Peyer's patch (tissue), 4 donors: ENCODE measurements around the gene AK9. TPM values are rescaled to one million over a fixed set of nuclear protein-coding genes. Genes with fewer than 3 reads are reported as not detected.

Source experiments
- DNase-seq, 3 donors: peaks; one replicate each; pipeline ENCODE4 v3.0.0-alpha.2; 2017 to 2019
- H3K27ac ChIP-seq, 4 donors: fragments of 200-600 bp; sonication (generic); one replicate each; pipeline ENCODE4 v1.5.1; 2016 to 2019
- H3K27me3 ChIP-seq, 2 donors: fragments of 200-600 bp; sonication (generic); one replicate each; pipeline ENCODE4 v1.5.1; 2019
- H3K36me3 ChIP-seq, 3 donors: fragments of 200-600 bp; sonication (generic); one replicate each; pipeline ENCODE4 v1.5.1; 2016 to 2019
- H3K4me1 ChIP-seq, 4 donors: fragments of 200-600 bp; sonication (generic); one replicate each; pipeline ENCODE4 v1.5.1; 2016 to 2019
- H3K4me3 ChIP-seq, 4 donors: fragments of 200-600 bp; sonication (generic); 1 replicate in 3 of 4; 2 replicates in 1 of 4; pipeline ENCODE4 v1.5.1; 2016 to 2019; ENCODE audit warnings: mild to moderate bottlenecking in 1 of 4
- H3K9me3 ChIP-seq, 4 donors: fragments of 200-600 bp; sonication (generic); one replicate each; pipeline ENCODE4 v1.5.1; 2016 to 2019; ENCODE audit warnings: mild to moderate bottlenecking in 1 of 4
- POLR2A ChIP-seq, 2 donors: fragments of 450-650 bp; IDR thresholded peaks; one replicate each; pipeline ENCODE4 v1.5.1; 2017; ENCODE audit warnings: antibody characterized with exemption in 2 of 2, mild to moderate bottlenecking in 2 of 2, moderate library complexity in 2 of 2
- total RNA-seq, 4 donors: library from RNA; depleted of rRNA; stranded (reverse); fragments of >200 nt; gene quantifications; one replicate each; pipeline ENCODE4 v1.1.0, GENCODE V29; 2016
- TF ChIP-seq, protein P1 (sequence below), 6 experiments: fragments of 450-650 bp in 4 of 6; fragments of 200-600 bp in 2 of 6; sonication (generic) in 1 of 6; IDR thresholded peaks; one replicate each; pipeline ENCODE4 v1.5.1; 2017 to 2019; ENCODE audit warnings: antibody characterized with exemption in 6 of 6, mild to moderate bottlenecking in 3 of 6, moderate library complexity in 1 of 6

AK9 gene
- total RNA-seq, 4 donors from 2014 or later: 7.9 to 66.0 (median 9.7) TPM

DNA sequence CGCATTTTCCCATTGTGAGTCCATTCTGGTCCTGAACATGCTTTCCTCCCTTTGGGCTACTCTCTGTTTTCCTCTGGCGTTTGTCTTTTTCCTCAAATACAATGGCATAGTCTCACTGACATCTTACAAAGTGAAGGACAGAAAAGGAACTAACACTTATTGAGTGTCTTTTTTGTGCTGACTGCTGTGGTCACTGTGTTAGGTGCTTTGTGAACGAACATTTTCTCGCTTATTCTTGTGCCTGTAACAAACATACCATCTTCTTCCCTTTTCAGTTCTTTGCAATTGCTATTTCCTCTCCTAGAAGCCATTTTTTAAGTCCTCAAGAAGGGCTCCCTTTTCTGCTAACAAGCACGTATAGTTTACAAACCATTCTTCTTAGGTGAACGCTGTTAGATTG is 15.5 kb upstream of the AK9 start:
- H3K27ac ChIP-seq: no peak overlapping the region
- no peaks in the 10 kb centered on the region for H3K27me3 ChIP-seq
- no peak for TF ChIP-seq POLR2A (IDR thresholded peaks at IDR 0.05)
- TF ChIP-seq, protein P1, sequence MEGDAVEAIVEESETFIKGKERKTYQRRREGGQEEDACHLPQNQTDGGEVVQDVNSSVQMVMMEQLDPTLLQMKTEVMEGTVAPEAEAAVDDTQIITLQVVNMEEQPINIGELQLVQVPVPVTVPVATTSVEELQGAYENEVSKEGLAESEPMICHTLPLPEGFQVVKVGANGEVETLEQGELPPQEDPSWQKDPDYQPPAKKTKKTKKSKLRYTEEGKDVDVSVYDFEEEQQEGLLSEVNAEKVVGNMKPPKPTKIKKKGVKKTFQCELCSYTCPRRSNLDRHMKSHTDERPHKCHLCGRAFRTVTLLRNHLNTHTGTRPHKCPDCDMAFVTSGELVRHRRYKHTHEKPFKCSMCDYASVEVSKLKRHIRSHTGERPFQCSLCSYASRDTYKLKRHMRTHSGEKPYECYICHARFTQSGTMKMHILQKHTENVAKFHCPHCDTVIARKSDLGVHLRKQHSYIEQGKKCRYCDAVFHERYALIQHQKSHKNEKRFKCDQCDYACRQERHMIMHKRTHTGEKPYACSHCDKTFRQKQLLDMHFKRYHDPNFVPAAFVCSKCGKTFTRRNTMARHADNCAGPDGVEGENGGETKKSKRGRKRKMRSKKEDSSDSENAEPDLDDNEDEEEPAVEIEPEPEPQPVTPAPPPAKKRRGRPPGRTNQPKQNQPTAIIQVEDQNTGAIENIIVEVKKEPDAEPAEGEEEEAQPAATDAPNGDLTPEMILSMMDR (IDR thresholded peaks at IDR 0.05): no peak
- H3K36me3 ChIP-seq: no peaks in the 10 kb centered on the region
- H3K9me3 ChIP-seq: no peaks in the 10 kb centered on the region
- DNase-seq: no peak
- H3K4me3 ChIP-seq: no peak overlapping the region
- no peaks in the 10 kb centered on the region for H3K4me1 ChIP-seq

DNA sequence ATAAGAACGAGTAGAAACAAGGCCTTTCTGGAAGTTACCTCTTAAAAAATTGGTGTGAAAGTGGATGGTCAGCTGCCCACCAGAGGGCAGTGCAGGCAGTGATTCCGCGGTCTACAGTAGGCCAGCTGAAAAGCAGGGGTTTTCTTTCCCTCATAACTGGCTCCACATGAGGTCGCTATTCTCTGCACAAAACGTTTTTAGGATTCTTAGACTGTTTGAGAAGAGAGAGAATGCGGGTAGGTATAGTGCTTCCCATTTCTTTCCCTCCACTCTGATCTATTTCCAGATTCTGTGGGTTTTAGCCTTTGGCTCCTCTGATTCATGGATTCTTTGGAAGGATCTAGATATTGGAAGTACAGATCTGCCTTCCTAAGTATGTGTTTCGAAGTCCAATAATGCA is 14.3 kb upstream of the AK9 start:
- Histone ChIP-seq H3K27me3 (no peaks in the 10 kb centered on the region), H3K4me3 (no peak overlapping the region), H3K36me3 (no peaks in the 10 kb centered on the region), H3K27ac (no peak overlapping the region), H3K4me1 (no peaks in the 10 kb centered on the region), H3K9me3 (no peaks in the 10 kb centered on the region)
- no peak for TF ChIP-seq POLR2A (IDR thresholded peaks at IDR 0.05)
- TF ChIP-seq, protein P1 (IDR thresholded peaks at IDR 0.05): peak; percentile 84 to 98 (median 94)
- DNase-seq: peak; percentile 77 to 92 (median 81)

DNA sequence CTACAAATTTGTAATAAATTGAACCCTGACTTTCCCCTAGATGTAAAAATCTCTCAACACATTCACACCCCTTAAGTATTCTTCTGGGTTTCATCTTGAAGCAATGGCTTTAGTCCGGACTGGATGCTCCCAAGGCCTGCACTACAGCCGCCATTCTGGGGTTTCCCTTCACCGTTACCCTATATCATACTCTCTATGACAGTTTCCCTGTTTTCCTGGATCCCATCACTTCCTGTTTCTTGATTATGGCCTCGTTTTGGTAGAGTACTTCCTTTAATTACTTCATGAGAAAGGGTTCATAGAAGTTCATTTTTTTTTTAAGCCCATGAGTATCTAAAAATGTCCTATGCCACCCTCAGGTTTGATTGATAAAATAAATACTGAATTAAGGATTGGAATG is 11.8 kb upstream of the AK9 start:
- no peaks in the 10 kb centered on the region for H3K4me1 ChIP-seq
- TF ChIP-seq, protein P1 (IDR thresholded peaks at IDR 0.05): no peak
- no peak for TF ChIP-seq POLR2A (IDR thresholded peaks at IDR 0.05)
- H3K9me3 ChIP-seq: no peaks in the 10 kb centered on the region
- no peak for DNase-seq
- H3K27me3 ChIP-seq: no peaks in the 10 kb centered on the region
- no peaks in the 10 kb centered on the region for H3K36me3 ChIP-seq
- no peak overlapping the region for H3K4me3 ChIP-seq
- no peak overlapping the region for H3K27ac ChIP-seq

DNA sequence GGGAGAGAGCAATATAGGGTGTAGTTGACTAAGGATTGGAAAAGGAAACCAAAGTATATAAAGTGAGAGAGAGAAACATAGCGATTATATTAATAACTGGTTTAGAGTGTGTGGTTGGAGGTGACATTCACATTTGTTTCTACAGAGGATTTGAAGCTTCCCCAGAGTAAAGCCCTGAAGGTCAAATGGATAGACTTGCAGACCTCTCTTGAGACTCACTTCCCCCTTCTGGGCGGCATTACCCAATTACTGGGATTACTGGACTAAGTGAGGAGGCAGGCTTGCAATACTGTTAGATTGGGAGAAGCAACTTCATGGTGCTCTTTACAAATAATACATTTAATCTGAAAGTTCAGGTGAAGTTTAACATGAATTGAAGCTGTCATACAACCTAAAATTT is 10.8 kb upstream of the AK9 start:
- Histone ChIP-seq H3K27ac (no peak overlapping the region), H3K9me3 (no peaks in the 10 kb centered on the region), H3K36me3 (no peaks in the 10 kb centered on the region), H3K4me1 (no peaks in the 10 kb centered on the region), H3K4me3 (no peak overlapping the region), H3K27me3 (no peaks in the 10 kb centered on the region)
- DNase-seq: no peak
- no peak for TF ChIP-seq POLR2A (IDR thresholded peaks at IDR 0.05)
- TF ChIP-seq, protein P1 (IDR thresholded peaks at IDR 0.05): no peak

DNA sequence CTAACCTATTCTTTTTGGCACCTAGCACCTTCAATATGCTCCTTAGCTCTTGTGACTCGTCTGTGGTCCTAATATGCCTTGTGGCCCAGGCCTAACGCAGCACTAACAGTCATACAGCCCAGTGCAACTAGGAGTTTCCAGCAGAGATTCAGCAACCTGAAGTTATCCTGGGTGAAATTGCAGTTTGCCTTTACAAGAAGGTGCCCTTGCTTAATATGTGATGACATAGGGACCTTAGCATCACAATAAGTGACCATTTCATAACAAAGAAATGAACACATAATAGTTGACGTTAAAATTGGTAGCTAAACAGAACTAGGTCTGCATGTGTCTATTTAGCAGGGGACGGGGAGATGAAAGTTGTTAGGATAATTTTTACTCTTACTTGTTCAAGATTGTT is 10.2 kb upstream of the AK9 start:
- Histone ChIP-seq H3K4me1 (no peaks in the 10 kb centered on the region), H3K4me3 (no peak overlapping the region), H3K27ac (no peak overlapping the region), H3K9me3 (no peaks in the 10 kb centered on the region), H3K36me3 (no peaks in the 10 kb centered on the region), H3K27me3 (no peaks in the 10 kb centered on the region)
- TF ChIP-seq, protein P1 (IDR thresholded peaks at IDR 0.05): no peak
- no peak for TF ChIP-seq POLR2A (IDR thresholded peaks at IDR 0.05)
- no peak for DNase-seq

DNA sequence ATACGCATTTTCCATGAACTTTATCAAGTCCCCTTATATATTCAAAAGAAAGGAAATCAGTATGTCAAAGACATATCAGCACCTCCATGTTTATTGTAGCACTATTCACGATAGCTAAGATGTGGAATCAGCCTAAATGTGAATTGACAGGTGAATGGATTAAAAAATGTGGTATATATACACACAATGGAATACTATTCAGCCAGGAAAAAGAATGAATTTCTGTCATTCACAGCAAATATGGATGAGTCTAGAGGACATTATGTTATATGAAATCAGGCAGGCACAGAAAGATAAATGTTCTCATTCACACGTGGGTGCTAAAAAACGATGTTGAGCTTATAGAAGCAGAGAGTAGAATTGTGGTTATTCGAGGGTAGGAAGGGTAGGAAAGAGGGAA is 5.4 kb upstream of the AK9 start:
- Histone ChIP-seq H3K27ac (no peak overlapping the region), H3K9me3 (no peaks in the 10 kb centered on the region), H3K36me3 (no peaks in the 10 kb centered on the region), H3K4me3 (no peak overlapping the region), H3K27me3 (no peaks in the 10 kb centered on the region), H3K4me1 (peaks cover 0 to 16% (median 2%) of the 10 kb centered on the region in 4 donors)
- no peak for DNase-seq
- TF ChIP-seq, protein P1 (IDR thresholded peaks at IDR 0.05): no peak
- no peak for TF ChIP-seq POLR2A (IDR thresholded peaks at IDR 0.05)
